NCI-H69 (cell line): ENCODE results near the gene FTO.
"Not testable (repeated sequence)": the region's sequence is repeated elsewhere in the genome, so short reads cannot be mapped to it uniquely, and the experiment has no call there.

Source experiments
- DNase-seq: peaks from one replicate; lab custom pipeline; 2025; lab: John Stamatoyannopoulos, UW

FTO gene

DNA sequence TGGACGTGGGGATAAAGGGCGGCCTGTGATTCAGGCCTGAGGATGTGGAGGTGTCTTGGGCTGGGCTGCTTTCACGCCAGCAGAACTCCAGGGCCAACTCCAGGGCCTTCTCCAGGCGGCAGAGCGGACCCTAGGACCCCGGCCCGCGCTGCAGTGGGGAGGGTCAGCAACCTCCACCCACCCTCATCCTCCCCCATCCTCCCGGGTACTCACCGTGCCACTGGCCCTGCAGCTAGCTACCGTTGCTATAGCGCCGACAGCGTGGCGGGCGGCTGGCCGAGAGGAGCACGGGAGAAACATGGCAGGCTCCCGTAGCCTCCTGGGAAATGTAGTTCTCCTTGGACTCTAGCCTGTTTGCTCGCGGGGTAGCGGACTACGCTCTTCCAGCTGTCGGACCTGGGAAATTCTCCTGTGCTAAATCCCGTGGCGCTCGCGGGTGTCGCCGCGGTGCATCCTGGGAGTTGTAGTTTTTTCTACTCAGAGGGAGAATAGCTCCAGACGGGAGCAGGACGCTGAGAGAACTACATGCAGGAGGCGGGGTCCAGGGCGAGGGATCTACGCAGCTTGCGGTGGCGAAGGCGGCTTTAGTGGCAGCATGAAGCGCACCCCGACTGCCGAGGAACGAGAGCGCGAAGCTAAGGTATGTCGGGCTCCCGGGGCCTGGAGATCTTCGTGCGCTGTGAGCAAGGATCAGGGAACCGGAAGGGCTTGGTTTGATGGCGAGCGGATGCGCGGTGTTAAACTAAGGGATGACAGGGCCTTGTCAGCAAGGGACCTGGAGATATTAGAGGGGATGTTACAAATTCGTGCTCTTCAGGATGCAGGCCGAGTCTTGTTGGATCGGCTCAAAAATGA, at the start of gene FTO, which contains the start of gene RPGRIP1L:
Gene FTO, plus strand, starts transcription at position 567 of the 855 bp plus-strand sequence.
Gene RPGRIP1L, minus strand, starts transcription at position 270 of the 855 bp plus-strand sequence. CDS start 3,136 bp downstream, outside the sequence.
- peak; percentile 98 for DNase-seq

DNA sequence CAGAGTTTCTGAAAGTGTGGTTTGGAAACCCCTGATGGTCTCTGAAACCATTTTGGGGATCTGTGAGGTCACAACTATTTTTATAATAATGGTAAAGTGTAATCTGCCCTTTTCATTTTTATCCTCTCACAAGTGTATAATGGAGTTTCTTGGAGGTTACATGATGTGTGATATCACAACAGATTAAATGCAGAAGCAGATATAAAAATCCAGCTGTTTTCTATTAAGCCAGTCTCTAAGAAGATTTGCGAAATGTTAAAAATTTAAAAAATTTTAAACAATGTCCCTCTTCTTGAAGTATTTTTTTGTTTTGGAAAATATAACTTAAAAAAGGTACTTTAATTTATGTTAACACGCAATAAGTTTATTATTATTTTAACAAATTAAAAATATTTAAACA, 49.0 kb upstream of the FTO start:
- DNase-seq = no peak

DNA sequence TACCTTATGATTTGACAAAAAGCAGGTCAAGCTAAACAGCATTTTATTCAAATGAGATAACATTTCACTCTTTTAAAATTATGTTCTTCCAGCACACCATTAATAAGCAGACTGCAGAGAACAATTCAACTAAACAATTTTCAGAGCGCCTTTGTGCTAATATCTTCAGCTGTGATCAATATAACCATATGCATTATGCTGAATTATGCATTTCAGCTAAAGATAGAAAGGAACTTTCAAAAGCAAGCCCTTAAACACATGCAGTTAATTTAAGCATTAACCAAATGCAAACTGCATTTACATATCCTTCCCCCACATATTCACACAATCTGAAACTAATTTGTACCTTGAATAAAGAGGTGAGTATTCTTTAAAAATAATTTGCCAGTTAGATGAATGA, 41.9 kb upstream of the FTO start:
- no peak for DNase-seq

DNA sequence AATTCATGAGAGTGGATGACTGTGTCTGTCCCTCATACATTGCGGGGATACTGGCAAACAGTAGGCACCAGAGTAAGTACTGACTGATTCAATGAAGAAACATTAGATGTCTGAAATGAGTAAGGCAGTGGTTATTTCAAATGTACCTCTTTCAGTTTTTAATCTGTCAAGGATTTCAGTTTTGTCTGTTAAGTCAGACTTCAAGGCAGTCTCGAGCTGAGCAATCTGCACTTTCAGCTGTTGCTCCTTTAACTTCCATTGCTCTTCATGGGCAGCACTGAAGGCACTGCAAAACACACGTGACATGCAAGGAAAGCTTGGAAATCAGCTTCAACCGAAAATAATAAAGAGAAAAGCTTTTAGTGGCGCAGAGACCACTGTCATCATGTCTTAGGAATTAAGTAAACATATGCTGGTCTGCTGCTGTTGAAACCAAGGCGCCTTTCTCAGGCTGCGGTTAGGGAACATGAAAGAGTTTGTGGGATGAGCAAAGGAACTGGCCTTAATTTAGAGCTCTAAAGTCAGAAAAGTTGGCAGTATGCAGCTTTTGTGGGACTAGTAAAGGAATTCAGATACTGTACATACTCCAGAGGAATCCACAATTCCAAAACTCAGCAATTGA, 39.1 kb upstream of the FTO start:
- no peak for DNase-seq

DNA sequence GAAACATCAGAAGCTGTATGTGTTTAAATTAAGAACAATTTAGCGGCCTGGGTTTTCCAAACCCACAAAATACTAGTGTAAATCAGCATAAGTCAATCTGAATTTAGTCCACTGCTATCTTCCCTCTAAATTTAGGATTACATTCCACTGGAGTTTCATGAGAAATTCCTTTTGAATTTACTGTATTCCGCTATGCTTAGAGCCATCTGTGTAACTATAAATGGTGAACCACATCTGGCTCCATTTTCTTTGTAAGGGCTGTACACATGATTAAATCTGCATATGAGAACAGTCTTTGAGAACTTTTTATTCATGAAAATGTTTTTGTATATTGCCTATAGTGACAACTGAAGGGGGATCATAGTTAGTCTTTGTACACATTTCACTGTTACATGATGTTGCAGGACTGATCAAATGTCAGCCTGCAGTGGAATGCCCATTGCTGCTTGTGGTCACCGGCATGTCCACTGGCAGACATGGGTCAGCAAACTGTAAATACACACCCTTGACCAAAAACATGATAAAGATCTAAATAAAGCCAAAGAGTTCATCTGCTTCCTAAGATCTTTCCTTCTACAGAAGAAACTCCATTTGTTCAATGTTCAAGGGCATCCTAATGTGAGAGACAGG, 37.1 kb upstream of the FTO start:
- DNase-seq = no peak

DNA sequence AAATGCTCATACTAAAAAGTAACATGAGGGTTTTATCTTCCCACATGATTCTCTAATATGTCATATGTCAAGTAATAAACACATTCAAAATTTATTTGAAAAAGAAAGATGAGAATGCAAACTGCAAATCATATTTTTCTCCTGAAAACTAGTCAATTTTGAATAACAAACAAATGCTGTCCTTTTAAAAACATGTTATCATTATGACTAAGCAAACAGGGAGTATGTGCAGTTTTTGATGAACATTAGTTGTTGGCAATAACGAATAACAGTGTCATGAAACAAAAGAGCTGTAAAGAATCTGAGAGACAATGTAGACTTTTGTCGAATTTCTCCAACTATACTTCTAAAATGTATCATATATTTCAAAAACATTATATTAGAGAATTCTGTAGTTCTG, 35.1 kb upstream of the FTO start:
- DNase-seq = no peak

DNA sequence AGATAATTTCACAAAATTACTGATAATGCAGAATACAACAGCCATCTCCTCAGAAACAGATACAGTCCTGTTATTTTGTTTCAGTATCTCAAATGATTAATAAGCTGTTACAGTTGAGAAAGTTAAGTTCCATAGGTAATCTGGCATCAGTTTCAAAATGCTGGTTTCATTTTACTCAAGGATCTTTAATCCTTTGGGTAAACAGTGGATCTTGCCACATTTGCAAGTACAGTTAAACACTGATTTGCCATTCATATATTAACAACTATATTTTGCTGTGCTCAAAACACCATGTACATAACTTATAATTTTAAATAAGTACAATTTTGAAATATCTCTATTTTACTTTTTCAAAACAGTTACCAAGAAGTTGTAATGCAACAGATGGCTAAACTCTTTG, 31.5 kb upstream of the FTO start:
- no peak for DNase-seq

DNA sequence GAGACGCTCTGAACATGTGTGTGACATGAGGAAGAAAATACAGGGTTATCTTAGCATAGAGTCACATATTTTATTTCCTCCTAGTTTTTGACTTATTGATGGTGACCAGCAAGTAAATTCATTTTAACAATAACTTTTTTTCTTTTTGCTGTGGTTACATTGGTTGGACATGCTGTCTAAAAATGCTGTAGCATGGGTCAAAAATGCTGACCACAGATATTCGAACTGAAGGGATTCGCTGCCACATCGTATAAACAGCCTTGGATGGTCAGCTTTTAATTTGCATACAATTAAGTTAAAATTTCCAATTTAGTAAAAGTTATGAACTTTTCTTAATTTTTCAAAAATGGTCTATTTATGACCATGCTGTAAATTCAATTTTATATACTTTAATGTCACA, 30.8 kb upstream of the FTO start:
- no peak for DNase-seq

DNA sequence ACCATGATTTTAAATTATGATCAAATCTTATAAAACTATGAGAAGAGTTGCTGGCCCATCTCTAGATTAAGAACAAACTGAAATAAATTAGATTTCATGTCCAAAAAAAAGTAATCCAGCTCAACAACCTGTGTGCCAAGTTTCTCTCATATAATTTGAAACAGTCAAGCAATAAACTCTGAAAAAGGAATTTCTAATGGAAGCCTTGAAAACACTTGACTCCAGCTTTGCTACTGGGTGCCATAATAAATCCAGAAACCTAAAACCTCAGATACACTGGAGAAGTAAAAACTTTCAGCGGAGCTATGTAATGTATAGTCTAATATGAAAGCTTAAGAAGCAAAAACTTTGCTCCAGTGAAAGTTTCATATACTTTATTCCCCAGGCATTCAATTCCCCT, 25.8 kb upstream of the FTO start:
- no peak for DNase-seq

DNA sequence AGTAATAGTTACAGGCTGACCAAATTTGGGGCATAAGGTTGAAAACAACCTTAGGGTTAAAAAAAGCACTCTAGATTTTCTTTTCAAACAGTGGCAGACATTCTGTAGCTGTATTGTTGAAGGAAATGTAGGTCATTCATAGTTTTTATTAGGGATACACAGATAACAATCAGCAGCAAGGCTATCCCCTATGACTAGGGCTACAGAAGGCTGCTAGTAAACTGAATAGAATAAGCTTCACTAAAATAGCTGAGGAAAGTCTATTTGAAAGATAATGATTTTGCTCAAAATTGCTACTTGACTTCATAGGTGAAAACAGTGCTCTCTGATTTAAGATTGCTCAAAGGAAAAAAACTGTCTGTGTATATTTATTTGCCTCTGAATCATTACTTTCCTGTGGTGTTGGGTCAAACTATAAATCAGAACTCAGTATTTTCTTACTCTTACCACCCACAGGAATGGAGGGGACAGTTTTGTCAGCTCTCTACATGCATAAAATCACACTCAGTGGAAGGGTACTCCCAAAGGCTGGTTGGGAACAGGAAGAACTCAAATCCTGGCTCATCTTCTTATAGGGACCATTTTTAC, 25.1 kb upstream of the FTO start:
- DNase-seq = no peak

DNA sequence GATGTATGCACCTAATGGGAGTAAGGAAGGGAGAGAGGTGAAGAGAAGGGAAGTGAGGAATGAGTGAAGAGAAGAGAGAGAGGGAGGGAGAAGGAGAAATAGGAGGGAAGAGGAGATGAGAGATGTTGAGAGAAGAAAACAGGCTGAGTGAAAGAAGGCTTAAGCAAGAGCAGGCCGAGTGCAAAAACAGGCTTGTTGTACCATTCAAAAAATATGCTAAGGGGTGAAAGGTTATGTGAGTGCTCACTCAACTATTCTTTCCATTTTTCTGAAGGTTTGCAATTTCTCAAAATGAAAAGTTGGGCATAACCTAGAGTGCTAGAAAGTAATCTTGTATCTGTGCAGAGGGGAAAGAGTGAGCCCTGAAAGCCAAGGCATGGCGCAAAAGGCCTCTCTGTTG, 23.2 kb upstream of the FTO start:
- DNase-seq = no peak

DNA sequence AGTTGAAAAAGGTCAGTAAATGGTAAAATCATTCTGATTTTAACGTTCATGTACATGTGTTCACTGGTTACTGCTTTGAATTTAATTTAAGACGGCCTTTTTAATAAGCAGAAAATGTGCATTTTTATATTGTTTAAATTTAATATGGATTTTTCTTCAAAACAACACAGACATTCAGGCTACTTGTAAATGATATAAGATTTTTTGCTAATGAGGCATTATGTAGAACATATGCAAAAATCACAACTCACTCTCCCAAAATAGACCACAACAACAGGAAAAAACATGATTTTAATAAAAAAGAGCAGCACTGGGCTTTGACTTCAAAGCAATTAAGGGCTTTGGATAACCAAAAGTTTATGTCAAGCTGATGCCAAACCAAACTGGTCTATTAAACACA, 22.6 kb upstream of the FTO start:
- no peak for DNase-seq

DNA sequence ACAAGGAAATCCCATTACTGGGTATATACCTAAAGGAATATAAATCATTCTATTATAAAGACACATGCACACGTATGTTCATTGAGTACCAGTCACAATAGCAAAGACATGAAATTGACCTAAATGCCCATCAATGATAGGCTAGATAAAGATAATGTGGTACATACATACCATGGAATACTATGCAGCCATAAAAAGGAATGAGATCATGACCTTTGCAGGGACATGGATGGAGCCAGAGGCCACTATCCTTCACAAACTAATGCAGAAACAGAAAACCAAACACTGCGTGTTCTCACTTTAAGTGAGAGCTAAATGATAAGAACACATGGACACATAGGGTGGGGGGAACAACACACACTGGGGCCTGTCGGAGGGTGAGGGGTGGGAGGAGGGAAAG, 18.6 kb upstream of the FTO start:
- DNase-seq = not testable (repeated sequence)

DNA sequence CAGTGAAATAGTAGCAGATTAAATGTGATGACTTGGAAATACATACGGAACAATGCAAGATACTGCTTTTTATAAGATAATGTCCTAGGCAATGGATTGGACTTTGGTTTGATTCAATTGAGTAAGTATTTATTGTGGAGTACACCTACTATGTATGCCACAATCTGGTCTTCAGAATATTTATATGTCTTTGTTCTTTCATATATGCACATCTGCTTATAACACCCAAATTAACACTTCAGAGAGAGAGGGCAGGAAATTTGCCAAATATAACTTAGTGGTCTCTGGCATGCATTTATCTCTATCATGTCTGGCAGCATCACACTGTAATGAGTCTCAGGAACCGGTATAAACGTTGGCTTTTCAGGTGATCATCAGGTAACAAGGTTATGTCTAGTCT, 17.2 kb upstream of the FTO start:
- no peak for DNase-seq

DNA sequence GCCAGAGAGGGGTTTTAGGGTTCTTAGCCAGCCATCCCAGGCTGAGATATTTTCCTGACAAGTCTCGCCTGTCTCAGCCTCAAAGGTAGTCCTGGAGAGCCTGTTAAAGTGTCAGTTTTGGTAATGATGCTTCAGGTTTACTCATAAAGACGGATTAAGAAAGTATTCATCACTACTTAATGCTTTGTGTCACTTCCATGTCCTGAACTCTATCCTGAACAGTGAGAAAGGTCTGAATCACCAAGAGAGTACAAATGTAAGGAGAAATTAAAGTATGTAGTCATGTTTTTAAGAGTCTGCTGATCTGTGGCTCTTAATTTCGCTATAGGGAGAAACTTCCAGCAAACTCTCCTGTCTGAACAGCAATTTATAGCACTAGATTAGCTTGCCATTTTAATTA, 14.3 kb upstream of the FTO start:
- no peak for DNase-seq

DNA sequence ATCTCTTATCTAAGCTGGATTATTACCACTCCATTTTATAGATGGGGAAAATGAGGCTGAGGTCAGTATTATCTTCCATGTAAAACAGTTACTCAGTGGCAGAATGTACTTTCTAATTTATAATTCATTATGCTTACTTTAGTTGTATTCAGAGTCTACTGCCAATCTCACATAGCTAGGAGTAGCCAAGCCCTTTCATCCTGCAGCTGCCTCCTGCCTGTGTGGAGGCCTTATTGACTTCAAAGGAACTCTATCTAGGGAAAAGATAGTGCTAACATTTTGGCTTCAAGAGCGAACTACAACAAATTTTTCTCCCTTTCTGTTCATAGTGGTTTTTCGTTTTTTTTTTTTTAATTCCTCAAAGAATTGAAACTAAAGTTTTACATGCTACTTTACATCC, 13.2 kb upstream of the FTO start:
- DNase-seq = no peak

DNA sequence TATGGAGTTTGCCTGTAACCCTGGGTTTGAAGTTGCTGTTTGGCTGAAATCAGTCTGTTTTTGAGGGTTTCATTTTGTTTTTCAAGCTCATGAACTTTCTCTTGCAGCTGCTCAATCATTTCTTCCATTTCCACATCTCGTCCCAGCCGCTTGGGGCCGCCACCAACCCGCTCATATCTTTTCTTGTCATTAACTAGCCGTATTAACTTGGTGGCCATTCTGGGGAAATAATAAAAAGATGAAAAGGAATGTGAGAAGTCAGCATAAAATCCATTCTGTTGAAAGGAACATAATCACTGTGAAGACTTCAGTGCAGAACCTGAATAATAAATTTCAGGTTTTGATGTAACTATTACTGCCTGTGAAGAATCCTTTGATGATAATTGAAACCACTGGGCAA, 11.8 kb upstream of the FTO start:
- no peak for DNase-seq

DNA sequence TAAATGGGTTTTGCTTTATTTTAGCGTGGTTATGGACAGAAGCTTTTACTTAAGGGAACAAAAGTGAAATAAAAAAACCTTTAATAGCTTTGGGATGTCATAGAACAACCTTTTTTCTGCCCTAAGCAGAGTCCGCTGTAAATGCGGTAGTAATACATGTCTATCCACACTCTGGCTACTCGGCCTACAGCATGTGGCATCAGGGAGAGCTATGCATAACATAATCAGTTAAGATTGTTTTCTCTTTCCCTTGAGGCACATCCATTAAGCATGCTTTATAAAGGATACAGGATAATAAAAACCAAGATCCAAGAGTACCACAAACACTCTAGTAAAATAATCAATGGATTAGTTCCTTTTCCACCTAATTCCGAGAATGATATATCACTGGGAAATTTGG, 10.6 kb upstream of the FTO start:
- DNase-seq = no peak

DNA sequence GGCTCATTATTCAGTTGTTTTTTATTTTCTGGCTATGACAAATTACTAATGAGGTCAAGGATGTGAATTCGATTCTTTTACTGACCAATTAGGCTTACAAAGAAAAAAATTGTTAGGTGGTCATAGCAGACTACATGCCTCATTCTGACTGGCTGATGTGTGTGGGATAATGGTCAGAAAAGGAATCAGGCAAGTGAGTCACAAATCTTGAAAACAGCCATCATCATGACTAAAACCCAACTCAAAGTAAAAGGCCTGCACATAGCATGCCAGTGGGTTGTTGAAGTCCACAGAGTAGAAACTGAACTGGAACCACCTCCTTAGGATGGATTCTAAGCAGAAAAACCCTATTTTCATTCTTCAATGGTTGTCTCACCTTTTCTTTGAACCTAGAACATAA, 8.9 kb upstream of the FTO start:
- DNase-seq = no peak

DNA sequence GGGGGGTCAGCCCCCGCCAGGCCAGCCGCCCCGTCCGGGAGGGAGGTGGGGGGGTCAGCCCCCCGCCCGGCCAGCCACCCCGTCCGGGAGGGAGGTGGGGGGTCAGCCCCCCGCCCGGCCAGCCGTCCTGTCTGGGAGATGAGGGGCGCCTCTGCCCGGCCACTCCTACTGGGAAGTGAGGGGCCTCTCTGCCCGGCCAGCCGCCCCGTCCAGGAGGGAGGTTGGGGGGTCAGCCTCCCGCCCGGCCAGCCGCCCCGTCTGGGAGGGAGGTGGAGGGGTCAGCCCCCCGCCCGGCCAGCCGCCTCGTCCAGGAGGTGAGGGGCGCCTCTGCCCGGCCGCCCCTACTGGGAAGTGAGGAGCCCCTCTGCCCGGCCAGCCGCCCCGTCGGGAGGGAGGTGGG, 5.7 kb upstream of the FTO start:
- DNase-seq = not testable (repeated sequence)

DNA sequence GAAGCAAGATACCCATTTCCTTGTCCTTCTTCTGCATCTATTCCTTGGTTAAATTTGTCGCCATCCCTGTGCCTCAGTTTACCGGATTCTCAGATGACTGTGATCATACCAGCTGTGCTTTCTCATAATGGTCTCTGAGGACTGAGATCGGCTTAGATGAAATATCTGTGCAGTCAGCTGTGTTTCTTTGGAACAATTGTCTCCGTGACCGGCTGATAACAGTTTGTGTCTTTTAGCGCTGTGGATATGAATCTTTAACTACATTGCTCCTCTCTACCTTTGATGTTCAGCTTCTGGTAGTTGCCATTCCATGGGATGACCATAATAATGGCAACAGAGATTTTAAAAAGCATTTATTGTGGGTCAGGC, 473 bp downstream of the FTO start:
- DNase-seq = no peak

DNA sequence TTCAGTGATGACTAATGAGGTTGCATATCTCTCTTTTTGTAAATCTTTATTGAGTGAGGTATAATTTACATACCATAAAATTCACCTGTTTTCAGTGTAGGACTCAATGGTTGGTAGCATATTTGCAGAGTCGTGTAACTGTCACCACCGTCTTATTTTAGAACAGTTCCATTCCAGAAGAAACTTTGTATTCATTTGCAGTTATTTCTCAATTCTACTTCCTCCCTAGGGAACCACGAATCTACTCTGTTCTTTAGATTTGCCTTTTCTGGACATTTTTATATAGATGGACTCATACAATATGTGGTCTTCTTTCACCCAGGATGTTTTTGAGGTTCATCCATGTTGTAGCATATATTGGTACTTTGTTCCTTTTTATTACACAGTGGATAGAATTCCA, 3.7 kb downstream of the FTO start:
- no peak for DNase-seq

DNA sequence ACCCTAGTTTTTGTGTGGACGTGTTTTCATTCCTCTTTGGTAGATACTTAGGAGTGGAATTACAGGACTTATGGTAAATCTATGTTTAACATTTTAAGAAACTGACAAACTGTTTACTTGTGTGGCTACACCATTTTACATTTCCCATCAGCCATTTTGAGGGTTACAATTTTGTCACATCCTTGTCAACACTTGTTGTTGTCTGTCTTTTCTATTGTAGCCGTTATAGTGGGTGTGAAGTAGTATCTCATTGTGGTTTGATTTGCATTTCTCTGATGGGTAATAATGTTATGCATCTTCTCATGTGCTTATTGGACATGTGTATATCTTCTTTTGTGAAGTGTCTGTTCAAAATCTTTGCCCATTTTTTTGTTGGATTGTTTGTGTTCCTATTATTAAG, 4.5 kb downstream of the FTO start:
- no peak for DNase-seq
